HS-27A (cell line): Measurements from ENCODE around the gene NEMP1.

Experiments used
- DNase-seq: peaks from one replicate; pipeline ENCODE4 v3.0.0-alpha.2; 2012; ENCODE audit warnings: low read depth, missing footprints

NEMP1 gene

DNA sequence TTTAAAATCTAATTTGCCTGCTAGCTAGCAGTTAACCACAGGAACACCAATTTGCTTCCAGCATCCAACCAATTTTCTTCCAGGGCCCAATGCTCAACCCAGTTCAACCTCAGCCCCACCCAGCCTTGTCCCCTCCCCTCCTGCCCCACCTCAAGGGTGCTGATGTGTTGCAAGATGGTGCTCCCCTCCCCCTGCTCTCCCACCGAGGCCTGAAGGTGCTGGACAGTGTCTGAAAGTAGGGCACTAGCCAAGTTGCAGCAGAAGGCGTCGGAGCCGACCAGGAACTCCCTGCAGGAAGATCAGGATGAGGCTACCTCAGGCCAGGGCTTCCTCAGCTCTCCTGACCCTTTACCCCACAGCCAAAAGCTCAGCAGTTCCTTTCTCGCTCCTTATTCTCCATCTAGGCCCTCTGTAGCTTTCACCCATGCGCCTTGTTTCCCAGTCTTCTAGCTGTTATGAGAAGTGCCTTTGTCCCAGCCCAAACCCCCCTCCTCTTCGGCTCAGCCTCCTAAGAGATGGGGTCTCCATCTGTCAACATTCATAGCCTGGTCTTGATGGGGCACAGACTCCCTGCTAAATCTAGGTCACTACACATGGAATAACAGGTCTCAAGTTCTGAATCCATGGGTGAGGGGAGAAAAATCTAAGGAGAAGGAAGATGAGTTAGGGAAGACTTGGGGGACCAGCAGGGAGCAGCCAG is 29.0 kb upstream of the NEMP1 start:
- DNase-seq = no peak

GRCh38 chr12:57106021-57106708 is 27.6 kb upstream of the NEMP1 start:
- no peak for DNase-seq

GRCh38 chr12:57105011-57105753 is 26.6 kb upstream of the NEMP1 start:
- no peak for DNase-seq

- no peak for DNase-seq
Observed at GRCh38 chr12:57104292-57104910, 25.8 kb upstream of the NEMP1 start.

- no peak for DNase-seq
Observed at GRCh38 chr12:57103856-57104255, 25.3 kb upstream of the NEMP1 start.

GRCh38 chr12:57101892-57102695 is 23.5 kb upstream of the NEMP1 start:
- DNase-seq = no peak

- no peak for DNase-seq
Observed at GRCh38 chr12:57099766-57100165, 21.2 kb upstream of the NEMP1 start.

DNA sequence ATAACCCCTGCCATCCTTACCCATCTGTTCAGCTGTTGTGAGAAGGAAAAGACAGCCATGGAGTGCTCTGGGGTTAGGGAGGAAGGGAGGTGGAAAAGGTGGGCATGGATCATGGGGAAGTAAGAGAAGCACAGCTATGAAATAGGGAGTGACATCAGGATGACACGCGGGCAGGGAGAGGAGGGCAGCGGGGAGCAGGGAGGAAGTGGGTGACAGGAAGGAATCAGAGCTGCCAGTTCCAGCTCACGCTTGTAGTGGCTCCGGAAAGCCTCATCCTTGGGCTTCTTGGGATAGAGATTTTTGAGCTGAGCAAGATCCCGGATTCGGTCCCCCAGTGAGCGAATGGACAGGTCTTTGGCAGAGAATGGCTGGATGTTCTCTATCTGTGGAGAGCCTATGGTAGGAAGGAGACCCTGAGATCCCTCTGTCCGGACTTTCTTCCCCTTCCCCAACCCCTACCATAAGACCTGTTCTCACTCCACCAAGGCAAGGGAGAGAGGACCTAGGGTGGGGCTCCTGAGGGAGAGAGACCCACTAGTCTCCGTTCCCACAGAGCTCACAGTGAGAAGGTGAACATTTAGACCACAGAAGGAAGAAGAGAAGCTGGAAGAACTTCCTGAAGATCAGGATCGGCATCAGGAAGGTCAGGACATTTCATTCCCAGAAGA is 20.6 kb upstream of the NEMP1 start:
- no peak for DNase-seq

DNA sequence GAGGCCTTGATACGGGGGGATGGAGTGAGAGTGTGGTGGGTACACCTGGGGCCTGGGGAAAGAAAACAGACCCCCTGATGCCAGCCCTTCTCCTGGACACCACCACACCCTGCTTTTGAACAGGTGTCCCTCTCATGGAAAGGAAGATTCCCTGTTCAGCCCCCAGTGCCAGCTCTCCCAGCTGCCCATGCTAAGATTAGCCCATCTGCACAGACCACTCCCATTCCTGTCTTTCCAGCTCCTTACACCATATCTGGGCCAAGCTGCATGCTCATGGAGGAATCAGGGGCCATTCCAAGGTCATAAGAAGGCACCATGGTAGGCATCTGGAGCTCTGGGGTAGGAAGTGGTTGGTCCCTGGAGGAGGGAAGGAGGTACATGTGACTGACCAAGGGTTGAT is 20.0 kb upstream of the NEMP1 start:
- no peak for DNase-seq

GRCh38 chr12:57097554-57097835 is 18.9 kb upstream of the NEMP1 start:
- no peak for DNase-seq

GRCh38 chr12:57096748-57097553 is 18.4 kb upstream of the NEMP1 start:
- no peak for DNase-seq

GRCh38 chr12:57096099-57096572 is 17.5 kb upstream of the NEMP1 start:
- DNase-seq = no peak

DNA sequence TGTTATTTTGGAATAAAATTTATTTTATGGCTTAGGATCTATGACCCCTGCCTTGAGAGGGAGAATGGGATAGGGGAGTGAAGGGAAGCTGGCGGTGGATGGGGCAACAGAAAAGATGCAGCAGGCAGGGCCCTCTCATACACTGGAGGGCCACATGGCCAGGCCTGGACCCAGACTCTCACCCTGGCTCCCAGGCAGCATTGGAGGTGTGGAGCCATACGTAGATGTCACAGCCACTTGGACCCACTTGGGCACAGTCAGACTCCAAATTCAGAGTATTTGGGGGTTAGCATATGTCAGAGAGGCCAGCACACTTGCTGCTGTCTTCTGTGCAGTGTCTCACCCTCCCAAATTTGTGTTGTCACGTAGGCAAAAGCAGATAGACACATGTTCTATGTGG is 16.8 kb upstream of the NEMP1 start:
- DNase-seq = no peak

DNA sequence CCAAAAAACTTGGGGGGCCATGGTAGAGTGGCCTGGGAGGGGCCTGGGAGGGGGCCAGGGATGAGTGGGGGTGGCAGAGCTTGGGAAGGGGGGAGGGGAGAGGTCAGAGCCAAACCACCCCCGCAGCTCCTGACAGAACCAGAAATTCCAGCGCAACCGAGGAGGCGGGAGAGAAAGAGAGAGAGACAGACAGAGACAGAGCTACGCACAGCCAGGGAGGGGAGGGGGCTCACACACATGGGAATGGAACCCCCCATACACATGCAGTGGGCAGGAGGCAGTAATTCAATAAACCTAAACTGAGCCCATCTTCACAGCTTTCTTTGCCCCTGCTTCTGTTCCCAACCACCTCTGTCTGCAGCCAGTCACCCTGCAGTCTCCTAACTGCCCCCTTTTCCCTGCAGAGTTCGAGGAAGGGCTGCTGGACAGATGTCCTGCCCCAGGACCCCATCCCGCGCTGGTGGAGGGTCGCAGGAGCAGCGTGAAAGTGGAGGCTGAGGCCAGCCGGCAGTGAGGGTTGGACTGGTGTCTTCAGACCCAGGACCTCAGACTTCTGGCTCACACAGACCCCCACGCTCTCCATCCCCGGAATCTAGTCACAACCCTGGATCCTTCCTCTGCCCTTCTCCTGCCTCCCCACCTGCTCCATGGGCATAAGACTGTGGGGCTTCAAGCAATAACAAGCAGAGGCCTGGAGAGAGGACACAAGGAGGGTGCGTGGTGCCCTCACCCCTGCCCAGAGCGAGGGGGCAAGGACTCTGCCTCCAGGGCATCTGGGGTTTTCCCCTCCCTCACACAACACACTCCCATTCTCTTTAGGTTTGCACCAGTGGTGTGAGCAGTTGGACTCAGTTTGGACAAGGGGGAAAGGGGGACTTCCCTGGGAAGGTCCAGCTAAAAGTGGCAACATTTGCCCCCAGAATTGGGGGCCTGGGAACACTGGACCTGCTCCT is 15.9 kb upstream of the NEMP1 start:
- no peak for DNase-seq

GRCh38 chr12:57093415-57094207 is 15.0 kb upstream of the NEMP1 start:
- DNase-seq = no peak

DNA sequence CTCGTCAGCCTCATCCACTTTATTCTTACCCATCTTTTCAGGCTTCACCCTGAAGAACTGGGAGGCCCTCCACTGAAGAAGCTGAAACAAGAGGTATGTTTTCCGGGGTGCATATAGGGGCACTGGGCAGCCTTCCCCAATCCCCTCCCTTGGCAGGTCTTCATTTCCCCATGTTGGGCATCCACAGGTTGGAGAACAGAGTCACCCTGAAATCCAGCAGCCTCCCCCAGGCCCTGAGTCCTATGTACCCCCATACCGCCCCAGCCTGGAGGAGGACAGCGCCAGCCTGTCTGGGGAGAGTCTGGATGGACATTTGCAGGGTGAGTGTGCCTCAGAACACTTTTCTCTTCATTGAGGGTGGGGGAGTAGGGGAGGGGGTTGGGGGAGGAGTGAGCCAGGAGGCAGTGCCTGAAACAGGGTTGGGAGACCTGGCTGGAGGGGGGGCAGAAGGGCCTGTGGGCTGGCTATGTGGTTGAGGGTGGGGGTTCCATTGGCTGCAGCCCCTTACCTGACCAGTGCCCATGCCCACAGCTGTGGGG is 14.4 kb upstream of the NEMP1 start:
- no peak for DNase-seq

- DNase-seq = no peak
Observed at GRCh38 chr12:57092529-57092862, 13.9 kb upstream of the NEMP1 start.
